Measurements from ENCODE around the gene FGF14. TPM values are rescaled to one million over a fixed set of nuclear protein-coding genes. Genes with fewer than 3 reads are reported as not detected.

Gene FGF14
- total and polyA plus RNA-seq, 9 donors, result 0.06 to 4.8 (median 0.60) TPM; not detected in 2

DNA sequence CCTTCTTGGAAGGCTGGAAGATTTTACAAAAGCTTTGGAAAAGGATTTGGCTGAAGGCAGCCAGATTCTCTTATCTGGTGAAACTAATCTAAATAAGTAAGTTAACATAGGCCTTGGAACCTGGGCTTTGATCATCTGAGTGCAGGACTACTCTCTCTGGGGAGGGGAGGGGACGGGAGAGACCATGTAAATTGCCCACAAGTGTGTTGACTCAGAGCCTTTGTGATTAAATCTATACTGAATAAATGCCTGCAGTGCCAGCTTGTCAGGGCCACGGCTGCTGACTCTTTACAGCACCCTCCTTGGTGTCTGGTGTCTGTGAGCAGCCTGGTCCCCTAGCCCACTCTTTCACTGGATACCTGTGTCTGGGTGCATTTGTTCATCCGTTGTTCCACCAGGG is 698.0 kb downstream of the FGF14 start:
- intact Hi-C loops (cut with DNase I), result no loop called here
- no peaks in the 10 kb centered on the region for H3K9me3 ChIP-seq
- no peak overlapping the region for H3K4me3 ChIP-seq
- WGBS, 3 donors, result 64 to 78% (median 68%) methylated on average over 3 of the region's 3 CpGs
- no peak overlapping the region for H3K27ac ChIP-seq
- no peaks in the 10 kb centered on the region for H3K36me3 ChIP-seq
- TF ChIP-seq, protein P1, sequence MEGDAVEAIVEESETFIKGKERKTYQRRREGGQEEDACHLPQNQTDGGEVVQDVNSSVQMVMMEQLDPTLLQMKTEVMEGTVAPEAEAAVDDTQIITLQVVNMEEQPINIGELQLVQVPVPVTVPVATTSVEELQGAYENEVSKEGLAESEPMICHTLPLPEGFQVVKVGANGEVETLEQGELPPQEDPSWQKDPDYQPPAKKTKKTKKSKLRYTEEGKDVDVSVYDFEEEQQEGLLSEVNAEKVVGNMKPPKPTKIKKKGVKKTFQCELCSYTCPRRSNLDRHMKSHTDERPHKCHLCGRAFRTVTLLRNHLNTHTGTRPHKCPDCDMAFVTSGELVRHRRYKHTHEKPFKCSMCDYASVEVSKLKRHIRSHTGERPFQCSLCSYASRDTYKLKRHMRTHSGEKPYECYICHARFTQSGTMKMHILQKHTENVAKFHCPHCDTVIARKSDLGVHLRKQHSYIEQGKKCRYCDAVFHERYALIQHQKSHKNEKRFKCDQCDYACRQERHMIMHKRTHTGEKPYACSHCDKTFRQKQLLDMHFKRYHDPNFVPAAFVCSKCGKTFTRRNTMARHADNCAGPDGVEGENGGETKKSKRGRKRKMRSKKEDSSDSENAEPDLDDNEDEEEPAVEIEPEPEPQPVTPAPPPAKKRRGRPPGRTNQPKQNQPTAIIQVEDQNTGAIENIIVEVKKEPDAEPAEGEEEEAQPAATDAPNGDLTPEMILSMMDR (IDR thresholded peaks at IDR 0.05), result no peak
- TF ChIP-seq EP300 (IDR thresholded peaks at IDR 0.05), result no peak
- no peak for TF ChIP-seq POLR2A (IDR thresholded peaks at IDR 0.05)
- no peak for DNase-seq
- no peaks in the 10 kb centered on the region for H3K4me1 ChIP-seq (ENCODE audit: insufficient read depth)
- no peaks in the 10 kb centered on the region for H3K27me3 ChIP-seq

DNA sequence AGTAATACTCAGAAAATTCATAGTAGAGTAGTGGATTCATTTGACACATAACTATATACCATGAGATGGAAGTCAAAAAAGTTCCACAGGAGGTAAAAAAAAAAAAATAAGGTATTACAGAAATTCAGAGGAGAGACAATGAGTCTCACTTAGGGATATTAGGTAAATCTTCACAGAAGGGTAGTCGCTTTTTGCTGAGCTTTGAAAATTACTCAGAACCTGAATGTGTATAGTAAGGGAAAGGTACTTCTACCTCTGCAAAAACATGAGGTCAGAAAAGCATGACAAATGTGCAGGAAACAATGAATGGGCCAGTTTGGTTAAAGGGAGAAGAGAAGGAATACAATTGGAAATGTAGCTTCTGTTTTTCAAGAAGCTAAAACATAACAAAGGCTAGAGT is 698.8 kb downstream of the FGF14 start:
- Histone ChIP-seq H3K9me3 (no peaks in the 10 kb centered on the region), H3K27me3 (no peaks in the 10 kb centered on the region), H3K36me3 (no peaks in the 10 kb centered on the region), H3K4me1 (ENCODE audit: insufficient read depth) (no peaks in the 10 kb centered on the region), H3K27ac (no peak overlapping the region), H3K4me3 (no peak overlapping the region)
- DNase-seq, result no peak
- TF ChIP-seq, protein P1 (IDR thresholded peaks at IDR 0.05), result no peak
- TF ChIP-seq EP300 (IDR thresholded peaks at IDR 0.05), result no peak
- no peak for TF ChIP-seq POLR2A (IDR thresholded peaks at IDR 0.05)
- 86 to 89% (median 88%) methylated on average over 1 of the region's 1 CpG for WGBS, 3 donors
- intact Hi-C loops (cut with DNase I), result no loop called here

DNA sequence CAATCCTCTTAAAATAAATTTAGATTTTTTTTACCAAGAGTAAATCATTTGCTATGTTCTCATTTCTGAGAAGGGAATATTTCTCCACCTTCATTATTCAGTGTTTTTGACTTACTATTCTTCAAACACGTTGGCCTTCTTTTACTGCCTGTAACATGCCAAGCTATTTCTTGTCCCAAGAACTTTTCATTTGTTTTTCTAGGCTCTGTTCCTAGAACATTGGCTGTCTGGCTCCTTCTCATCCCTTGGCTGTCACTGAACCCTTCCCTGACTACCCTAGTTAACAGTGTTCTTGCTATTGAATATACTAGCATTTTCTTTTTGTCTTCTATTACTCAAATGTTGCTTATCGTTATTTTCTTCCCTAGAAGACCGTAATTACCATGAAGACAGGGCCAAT is 701.2 kb downstream of the FGF14 start:
- H3K9me3 ChIP-seq, result no peaks in the 10 kb centered on the region
- no peaks in the 10 kb centered on the region for H3K4me1 ChIP-seq (ENCODE audit: insufficient read depth)
- H3K27ac ChIP-seq, result no peak overlapping the region
- intact Hi-C loops (cut with DNase I), result no loop called here
- no peak overlapping the region for H3K4me3 ChIP-seq
- H3K27me3 ChIP-seq, result no peaks in the 10 kb centered on the region
- TF ChIP-seq POLR2A (IDR thresholded peaks at IDR 0.05), result no peak
- TF ChIP-seq EP300 (IDR thresholded peaks at IDR 0.05), result no peak
- TF ChIP-seq, protein P1 (IDR thresholded peaks at IDR 0.05), result no peak
- no peaks in the 10 kb centered on the region for H3K36me3 ChIP-seq
- DNase-seq, result no peak
- 62 to 72% (median 68%) methylated on average over 3 of the region's 3 CpGs for WGBS, 3 donors

DNA sequence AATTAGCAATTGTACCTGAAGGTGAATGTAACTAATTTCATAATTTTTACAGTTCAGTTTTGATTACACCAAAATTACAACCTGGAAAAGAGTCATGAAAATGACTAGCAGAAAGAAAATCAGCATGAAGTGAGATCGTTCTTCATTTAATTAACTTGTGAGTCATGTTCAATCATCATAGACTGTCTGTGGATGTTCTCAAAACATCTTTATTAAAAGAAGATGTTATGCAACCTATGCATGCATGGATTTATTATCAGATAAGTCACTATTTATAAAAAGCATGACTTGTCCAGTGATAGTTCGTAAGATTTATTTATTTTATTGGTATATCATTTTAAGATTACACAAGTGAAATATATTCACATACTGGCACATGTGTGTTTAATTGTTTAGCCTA is 703.4 kb downstream of the FGF14 start:
- no peaks in the 10 kb centered on the region for H3K36me3 ChIP-seq
- no peak overlapping the region for H3K4me3 ChIP-seq
- WGBS, 3 donors, result 73 to 87% (median 82%) methylated on average over 2 of the region's 2 CpGs
- H3K9me3 ChIP-seq, result no peaks in the 10 kb centered on the region
- TF ChIP-seq POLR2A (IDR thresholded peaks at IDR 0.05), result no peak
- TF ChIP-seq, protein P1 (IDR thresholded peaks at IDR 0.05), result no peak
- no peak for TF ChIP-seq EP300 (IDR thresholded peaks at IDR 0.05)
- H3K4me1 ChIP-seq (ENCODE audit: insufficient read depth), result no peaks in the 10 kb centered on the region
- no peak overlapping the region for H3K27ac ChIP-seq
- intact Hi-C loops (cut with DNase I), result no loop called here
- no peaks in the 10 kb centered on the region for H3K27me3 ChIP-seq
- DNase-seq, result no peak

DNA sequence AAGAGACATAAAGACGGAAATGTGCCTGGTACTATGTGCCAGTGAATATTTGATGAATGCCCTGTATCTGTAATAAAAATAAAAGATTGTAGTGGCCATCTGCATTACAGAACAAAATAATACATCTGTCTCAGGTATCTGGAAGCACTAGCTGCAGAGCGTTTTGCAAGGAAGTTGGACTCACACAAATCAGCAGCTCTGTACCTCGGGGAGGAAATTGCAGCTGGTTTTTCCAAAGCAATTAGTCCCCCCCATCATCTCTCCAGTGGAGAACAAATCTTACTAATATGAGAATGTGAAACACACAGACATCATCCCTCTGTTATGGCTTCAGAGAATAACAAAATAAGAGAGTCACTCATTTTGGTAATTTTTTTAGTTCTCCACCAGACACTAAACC is 704.1 kb downstream of the FGF14 start:
- Histone ChIP-seq H3K9me3 (no peaks in the 10 kb centered on the region), H3K4me3 (no peak overlapping the region), H3K36me3 (no peaks in the 10 kb centered on the region), H3K27me3 (no peaks in the 10 kb centered on the region), H3K4me1 (ENCODE audit: insufficient read depth) (no peaks in the 10 kb centered on the region), H3K27ac (no peak overlapping the region)
- TF ChIP-seq, protein P1 (IDR thresholded peaks at IDR 0.05), result no peak
- no peak for TF ChIP-seq EP300 (IDR thresholded peaks at IDR 0.05)
- TF ChIP-seq POLR2A (IDR thresholded peaks at IDR 0.05), result no peak
- 61 to 68% (median 68%) methylated on average over 3 of the region's 3 CpGs for WGBS, 3 donors
- intact Hi-C loops (cut with DNase I), result no loop called here
- no peak for DNase-seq
